ENCODE data around the gene C2orf80.
"Not testable (repeated sequence)": the region's sequence is repeated elsewhere in the genome, so short reads cannot be mapped to it uniquely, and the experiment has no call there.

The C2orf80 gene

DNA sequence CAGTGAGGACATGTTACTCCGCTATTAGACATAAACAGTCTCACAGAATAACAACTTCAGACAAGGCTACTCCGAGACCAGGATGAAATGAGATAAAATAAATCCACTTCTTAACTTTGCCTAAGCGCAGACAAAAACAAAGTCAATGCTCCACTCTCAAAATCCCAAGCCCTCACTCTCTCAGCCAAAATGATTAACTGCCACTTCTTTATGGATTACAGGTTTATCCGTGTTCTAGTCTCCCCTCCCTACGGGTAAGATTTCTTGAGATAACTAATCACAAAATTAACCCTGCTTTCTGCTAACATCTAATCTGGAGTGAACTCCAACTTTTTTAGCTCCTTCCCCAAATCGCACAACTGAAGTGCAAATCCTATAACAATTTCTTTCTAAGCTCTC lies 59.1 kb downstream of the C2orf80 start:
- no peak for DNase-seq

DNA sequence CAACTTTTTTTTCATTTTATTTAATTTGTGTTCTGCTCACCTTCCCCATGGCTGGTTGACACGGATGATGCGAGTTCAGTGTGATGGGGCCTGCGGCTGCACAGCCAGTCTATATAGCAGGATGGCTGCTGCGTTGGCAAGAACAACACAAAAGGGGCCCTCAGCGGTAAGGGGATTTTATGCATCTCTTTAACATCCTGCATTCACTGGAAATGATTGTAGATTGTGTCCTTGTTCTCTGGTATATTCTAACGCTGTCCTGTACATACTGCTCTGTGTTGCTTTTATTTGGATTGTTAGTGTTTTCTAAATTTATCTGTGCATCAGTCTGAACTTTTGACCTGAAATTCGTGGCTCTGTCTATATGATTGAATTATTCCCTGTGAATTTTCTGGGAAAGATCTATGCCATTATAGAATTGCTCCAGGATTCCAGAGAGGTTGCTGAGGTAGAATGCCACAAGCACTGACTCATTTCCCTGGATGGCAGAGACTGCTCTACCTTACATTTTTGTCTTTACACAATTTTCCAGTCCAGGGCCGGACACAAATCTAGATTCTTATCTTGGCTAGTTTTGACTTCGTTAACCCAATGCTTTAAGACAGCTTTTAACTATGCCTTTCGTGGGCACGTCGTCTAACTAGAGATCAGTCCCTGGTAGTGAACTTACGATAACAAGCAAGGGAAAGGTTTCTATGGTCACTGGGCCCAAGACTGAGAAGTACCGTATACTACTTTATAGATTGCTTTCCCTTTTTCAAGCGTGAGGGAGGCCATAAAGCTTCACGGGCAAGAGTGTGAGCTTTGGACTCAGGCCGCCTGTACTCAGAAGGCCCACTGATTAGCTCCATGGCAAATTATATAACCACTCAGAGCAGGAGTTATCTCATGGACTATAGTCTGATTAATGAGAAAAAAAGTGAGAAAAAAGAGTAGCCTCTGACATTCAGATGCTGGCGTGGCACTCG lies 59.8 kb downstream of the C2orf80 start, which contains the start of gene CRYGC:
Gene CRYGC, minus strand, starts transcription at position 85 of the 968 bp plus-strand sequence. Its CDS starts 36 bp downstream, at position 49.
- DNase-seq: no peak

DNA sequence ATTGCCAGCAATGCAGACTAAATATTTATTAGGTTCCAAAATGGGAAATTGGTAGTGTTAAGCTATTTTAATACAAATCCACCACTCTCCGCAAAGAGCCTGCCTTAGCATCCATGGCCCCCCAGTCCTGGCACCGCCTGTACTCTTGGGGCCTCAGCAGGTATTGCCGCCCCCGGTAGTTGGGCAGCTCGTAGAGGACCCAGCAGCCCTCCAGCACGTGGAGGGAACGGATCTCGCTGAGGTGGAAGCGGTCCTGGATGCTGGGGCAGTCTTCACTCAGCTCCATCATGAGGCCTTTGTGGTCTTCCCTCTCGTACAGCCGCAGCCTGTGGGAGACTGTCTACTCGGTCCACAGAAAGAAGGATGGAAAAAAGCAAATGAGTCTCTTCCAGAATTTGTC lies 61.7 kb downstream of the C2orf80 start:
- DNase-seq: no peak

DNA sequence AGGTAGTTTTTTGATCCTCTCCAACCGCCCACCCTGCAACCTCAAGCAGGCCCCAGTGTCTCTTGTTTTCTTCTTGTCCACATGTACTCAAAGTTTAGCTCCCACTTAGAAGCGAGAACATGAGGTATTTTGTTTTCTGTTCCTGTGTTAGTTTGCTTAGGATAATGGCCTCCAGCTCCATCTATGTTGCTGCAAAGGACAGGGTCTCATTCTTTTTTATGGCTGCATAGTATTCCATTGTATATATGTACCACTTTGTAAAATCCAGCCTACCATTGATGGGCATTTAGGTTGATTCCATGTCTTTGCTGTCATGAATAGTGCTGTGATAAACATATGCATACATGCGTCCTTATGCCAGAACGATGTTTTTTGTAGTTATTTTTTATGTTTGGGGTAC lies 62.7 kb downstream of the C2orf80 start:
- no peak for DNase-seq

DNA sequence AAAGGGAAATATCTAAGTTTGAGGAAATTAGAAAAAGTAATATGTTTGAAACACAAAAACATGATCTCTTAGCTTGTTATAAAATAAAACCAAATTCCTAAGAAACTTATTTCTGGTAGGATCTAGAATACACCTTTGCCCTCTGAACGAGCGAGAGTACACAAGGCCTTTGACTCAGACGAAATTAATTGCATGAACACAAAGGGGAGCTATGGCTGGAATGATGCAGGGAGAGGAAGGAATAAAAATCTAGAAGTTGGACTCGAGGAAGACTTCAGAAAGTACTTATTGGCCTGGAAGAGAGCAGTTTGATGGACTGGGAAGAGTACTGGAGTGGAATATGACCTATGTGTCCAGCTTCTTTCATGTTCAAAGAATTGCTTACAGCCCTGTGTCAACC lies 64.6 kb downstream of the C2orf80 start:
- no peak for DNase-seq

DNA sequence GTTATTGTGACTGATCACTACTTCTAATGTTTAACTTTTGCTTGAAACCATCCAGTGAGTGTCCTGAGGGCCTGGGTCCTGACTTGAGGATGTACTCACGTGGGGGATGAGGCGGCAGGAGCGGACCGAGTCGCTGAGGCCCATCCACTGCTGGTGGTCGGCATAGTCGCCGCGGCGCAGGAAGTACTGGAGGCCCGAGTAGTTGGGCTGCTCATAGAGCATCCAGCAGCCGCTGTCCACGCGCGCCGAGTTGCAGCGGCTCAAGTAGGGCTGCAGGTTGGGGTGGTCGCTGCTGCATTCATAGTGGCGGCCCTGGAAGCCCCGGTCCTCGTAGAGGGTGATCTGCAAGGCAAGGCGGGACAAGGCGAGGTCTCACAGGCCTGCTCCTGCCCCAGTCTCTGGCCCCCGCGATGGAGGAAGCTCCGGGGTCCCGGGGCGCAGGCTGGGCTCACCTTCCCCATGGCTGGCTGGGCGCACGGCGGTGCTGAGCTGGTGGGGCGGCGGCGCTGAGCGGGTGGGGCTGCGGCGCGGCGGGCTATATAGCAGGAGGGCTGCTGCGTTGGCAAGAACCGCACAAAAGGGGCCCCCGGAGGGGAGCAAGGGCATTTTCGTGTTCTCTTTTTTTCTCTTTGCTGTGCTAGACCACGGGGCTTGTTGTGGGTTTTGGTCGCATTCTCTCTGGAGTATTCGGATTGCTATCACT lies 65.7 kb downstream of the C2orf80 start, which contains the start of gene CRYGD:
Gene CRYGD, minus strand, starts transcription at position 512 of the 703 bp plus-strand sequence. Its CDS starts 51 bp downstream, at position 461.
- not testable (repeated sequence) for DNase-seq

DNA sequence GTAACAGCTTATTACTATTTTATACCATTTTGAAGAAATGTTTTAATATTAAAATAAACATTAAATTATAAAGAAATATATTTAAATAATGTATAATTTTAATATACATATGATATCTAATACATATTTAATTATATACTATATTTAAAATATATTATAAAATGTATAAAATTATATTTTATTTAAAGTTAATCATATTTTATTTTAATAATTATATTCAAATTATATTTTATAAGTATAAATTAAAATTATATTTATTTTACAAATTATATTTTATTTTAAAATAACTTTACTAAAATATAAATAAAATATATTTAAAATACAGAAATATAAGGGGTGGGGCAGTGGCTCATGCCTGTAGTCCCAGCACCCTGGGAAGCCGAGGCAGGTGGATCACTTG lies 67.6 kb downstream of the C2orf80 start:
- no peak for DNase-seq

DNA sequence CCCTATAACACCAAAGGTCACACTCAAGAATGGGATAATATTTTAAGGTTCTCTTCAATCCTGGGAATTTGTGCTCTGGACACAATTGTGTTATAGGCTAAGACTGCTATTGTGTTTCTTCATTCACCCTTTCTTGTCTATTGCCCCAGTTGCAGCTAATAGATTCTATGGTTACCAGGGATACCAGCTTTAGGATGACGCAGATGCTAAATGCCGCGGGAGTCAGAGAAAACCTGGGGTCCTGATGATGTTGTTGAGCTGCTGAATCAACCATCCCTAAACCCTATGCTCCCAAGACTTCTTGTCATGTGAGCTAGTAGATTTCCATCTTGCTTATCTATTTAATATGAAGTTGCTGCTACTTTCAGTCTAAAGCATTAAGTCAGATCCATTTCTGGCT lies 70.9 kb downstream of the C2orf80 start:
- no peak for DNase-seq

DNA sequence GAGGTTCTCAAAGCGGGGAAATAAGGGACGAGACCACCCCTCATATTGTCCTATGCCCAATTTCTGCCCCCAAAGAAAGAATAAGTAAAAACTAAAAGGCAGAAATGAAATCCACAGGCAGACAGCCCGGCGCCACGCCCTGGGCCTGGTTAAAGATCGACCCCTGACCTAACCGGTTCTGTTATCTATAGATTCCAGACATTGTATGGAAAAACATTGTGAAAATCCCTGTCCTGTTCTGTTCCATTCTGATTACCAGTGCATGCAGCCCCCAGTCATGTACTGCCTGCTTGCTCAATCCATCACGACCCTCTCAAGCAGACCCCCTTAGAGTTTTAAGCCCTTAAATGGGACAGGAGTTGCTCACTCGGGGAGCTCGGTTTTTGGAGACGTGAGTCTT lies 72.4 kb downstream of the C2orf80 start:
- DNase-seq: not testable (repeated sequence)

Data from stimulated activated CD4-positive, alpha-beta T cell treated with anti-CD3 and anti-CD28 coated beads, Interleukin-4, amount 100 ng/mL, for 4 hours (primary cell).